HG03060 (cell line): Measurements from ENCODE around the gene POLA2.

Experiments
- ATAC-seq: cut with Tn5 transposase; IDR thresholded peaks from one replicate; pipeline ENCODE4 v1.9.1; 2021; ENCODE audit warnings: low read depth, moderate number of reproducible peaks; ENCODE audit not compliant: unreplicated experiment

The POLA2 gene

GRCh38 chr11:65280646-65281045 is 18.9 kb downstream of the POLA2 start:
- no peak for ATAC-seq

- no peak for ATAC-seq
Measured at GRCh38 chr11:65286686-65287085, 24.9 kb downstream of the POLA2 start.

- no peak for ATAC-seq
Measured at GRCh38 chr11:65287601-65288000, 25.8 kb downstream of the POLA2 start.

- ATAC-seq = no peak
Measured at GRCh38 chr11:65288706-65289536, 27.2 kb downstream of the POLA2 start.

GRCh38 chr11:65290448-65291165 is 28.8 kb downstream of the POLA2 start:
- no peak for ATAC-seq

GRCh38 chr11:65291613-65292012 is 29.9 kb downstream of the POLA2 start:
- ATAC-seq = no peak

- no peak for ATAC-seq
Measured at GRCh38 chr11:65292890-65293289, 31.1 kb downstream of the POLA2 start.

- no peak for ATAC-seq
Measured at GRCh38 chr11:65293909-65294381, 32.2 kb downstream of the POLA2 start.

GRCh38 chr11:65295001-65295400 is 33.2 kb downstream of the POLA2 start:
- no peak for ATAC-seq

- no peak for ATAC-seq
Measured at GRCh38 chr11:65295571-65296341, 34.0 kb downstream of the POLA2 start.

GRCh38 chr11:65297026-65297672 is 35.4 kb downstream of the POLA2 start:
- no peak for ATAC-seq

GRCh38 chr11:65298131-65298535 is 36.4 kb downstream of the POLA2 start:
- no peak for ATAC-seq

GRCh38 chr11:65298655-65299179 is 37.0 kb downstream of the POLA2 start:
- ATAC-seq = no peak

- ATAC-seq = no peak
Measured at GRCh38 chr11:65300621-65301275, 39.0 kb downstream of the POLA2 start.

- no peak for ATAC-seq
Measured at GRCh38 chr11:65301491-65302329, 39.9 kb downstream of the POLA2 start.

GRCh38 chr11:65303555-65303954 is 41.8 kb downstream of the POLA2 start:
- no peak for ATAC-seq

- no peak for ATAC-seq
Measured at GRCh38 chr11:65304110-65304509, 42.3 kb downstream of the POLA2 start.

GRCh38 chr11:65304613-65305012 is 42.9 kb downstream of the POLA2 start:
- ATAC-seq = no peak
